GM19324 (cell line): ENCODE measurements around the gene PLA2G12A.

Source experiments
- ATAC-seq: cut with Tn5 transposase; IDR thresholded peaks from one replicate; pipeline ENCODE4 v1.9.1; 2021; ENCODE audit warnings: mild to moderate bottlenecking, moderate library complexity; ENCODE audit not compliant: unreplicated experiment, low FRiP score

Gene PLA2G12A

DNA sequence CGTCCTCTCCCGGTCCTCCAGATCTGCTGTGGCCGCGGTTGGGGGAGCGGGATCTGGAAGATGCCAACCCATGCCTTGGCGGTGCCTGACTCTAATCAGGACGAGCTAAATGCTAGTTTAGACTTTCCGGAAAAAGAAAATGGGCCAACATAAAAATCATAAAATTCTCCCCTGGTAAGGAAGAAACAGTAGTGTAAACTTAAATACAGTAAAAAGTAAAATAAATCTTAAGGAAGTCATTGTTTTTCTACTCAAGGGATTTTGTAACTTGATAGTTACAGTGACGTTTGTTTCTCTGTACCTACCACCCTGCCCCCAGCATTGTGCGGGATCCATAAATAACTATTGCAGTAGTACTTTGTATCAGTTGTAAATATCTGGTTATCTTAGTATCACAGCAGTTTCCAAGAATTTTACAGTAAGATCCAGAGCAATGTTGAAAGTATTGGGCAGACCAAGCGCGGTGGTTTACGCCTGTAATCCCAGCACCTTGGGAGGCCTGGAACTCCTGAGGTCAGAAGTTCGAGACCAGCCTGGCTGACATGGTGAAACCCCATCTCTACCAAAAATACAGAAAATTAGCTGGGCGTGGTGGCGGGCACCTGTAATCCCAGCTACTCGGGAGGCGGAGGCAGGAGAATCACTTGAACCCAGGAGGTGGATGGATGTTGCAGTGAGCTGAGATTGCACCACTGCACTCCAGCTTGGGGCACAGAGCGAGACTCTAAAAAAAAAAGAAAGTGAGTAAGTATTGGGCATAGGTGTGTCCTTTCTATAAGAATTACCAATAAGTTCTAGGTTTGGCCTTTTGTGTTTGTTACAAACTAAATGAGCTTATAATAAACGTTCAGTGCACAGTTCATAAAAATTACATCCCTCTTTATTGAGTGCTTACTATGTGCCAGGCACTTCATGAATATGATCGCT lies 1.0 kb upstream of the PLA2G12A start:
- ATAC-seq: no peak

DNA sequence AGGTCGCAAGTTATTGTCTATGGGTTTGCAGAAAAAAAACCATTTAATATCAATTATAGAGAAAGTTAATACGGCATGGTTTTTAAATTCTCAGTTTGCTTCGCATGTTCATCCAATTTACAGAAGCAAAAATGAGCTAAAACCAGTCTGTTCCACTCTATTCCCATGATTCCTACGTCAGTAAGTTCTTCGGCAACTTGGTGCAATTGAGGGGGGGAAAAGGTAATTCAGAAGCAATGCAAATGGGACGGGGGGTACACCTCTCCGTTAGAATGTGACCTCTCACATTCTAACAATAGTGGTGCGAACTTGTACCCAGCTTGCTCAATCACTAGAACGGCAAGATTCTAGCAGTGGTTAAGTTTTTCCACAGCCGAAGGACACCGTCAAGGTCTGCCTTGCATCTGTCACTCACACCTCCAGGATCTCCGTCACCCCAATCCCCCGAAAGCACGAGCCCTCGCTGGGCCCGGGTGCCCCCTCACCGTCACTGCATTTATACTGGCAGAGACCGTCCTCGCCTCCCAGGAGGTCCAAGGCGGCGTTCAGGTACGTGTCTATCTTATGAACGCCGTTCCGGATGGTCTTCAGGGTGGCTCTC lies 653 bp downstream of the PLA2G12A start:
- ATAC-seq: no peak

DNA sequence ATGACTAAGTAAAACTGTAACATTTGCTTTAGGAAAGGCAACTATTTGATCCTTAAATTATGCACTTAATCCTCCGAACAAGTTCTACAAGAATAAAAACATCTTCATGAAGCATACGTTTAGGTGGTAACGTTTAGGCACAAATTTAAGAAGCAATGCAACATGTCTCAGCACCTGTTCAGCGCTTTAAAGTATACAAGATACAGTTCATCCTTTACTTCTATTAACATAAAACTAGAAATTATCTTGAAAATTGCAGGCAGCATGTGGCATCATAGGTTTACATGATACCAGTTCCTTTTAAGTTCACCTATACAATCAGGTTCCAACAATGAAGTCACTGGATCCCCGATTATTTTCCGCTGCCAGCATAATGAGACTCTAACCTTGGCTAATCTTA lies 1.5 kb downstream of the PLA2G12A start:
- ATAC-seq: no peak

DNA sequence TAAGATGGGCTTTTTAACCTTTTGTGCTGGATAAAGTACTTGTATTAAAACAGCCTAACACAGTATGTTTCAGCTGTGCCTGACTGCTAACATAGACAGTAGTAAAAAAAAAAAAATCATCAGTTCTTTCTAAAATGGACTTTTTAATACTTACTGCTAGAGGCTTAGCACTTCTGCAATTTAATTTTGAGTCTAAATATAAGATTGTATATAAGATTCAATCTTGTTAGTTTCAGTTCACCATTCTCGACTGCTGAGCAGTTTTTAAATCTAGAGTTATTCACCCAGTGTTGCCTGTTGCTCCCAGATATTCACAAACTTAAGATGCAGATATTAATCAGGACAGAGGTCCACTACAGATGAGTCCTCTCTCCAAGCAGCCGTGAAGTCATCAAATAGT lies 6.8 kb downstream of the PLA2G12A start:
- ATAC-seq: no peak

DNA sequence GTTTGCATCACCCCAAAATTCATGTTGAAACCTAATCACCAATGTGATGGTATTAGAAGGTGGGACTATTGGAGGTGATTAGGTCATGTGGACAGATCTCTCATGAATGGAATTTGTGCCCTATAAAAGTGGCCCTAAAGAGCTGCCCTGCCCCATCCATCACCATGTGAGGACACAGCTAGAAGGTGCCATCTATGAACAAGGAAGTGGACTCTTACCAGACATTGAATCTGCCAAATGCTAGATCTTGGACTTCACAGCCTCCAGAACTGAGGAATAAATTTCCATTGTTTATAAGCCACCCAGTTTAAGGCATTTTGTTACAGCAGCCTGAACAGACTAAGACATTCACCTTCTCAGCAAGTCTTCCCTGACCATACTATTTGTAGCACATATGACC lies 7.5 kb downstream of the PLA2G12A start:
- ATAC-seq: no peak

DNA sequence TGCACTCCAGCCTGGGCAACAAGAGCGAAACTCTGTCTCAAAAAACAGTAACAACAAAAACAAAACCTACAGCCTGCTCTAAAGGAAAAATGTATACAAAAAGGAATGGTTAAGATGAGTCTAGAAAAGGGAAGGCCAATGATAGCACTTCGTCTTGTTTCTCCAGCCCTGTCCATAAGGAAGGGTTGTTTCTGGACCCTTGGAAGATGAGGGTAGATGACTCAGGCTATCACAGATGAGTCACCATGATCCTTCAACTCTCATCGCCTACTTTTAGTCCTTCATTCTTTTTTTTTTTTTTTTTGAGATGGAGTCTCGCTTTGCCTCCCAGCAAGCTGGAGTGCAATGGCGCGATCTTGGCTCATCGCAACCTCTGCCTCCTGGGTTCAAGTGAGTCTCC lies 8.8 kb downstream of the PLA2G12A start:
- no peak for ATAC-seq

DNA sequence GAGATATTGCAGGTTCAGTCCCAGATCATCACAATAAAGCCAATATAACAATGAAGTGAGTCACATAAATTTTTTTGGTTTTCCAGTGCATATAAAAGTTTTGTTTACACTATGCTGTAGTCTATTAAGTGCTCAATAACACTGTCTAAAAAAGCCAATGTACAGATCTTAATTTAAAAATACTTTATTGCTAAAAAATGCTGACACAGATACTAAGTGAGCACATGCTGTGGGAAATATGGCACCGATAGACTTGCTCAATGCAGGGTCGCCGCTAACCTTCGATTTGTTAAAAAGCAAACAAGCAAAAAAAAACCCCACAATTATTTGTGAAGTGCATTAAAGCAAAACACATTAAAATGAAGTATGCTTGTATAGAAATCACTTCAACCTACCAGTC lies 10.3 kb downstream of the PLA2G12A start:
- ATAC-seq: no peak

DNA sequence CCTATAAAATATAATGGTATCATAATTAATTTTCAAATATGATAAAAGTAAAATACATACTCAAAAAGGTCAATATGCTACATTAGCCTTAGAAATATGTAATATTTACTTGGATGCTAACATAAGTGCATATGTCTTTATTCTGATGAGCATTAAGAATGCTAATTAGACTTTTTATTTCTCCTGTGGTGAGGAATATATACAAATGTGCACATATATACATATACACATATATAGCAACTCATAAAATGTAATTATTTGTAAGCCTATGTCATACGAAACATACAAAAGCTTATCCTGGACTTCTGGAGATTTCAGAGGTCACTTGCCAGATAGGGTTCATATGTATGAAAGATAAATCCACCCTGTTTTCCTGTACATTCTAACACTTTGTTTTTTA lies 11.1 kb downstream of the PLA2G12A start:
- no peak for ATAC-seq

DNA sequence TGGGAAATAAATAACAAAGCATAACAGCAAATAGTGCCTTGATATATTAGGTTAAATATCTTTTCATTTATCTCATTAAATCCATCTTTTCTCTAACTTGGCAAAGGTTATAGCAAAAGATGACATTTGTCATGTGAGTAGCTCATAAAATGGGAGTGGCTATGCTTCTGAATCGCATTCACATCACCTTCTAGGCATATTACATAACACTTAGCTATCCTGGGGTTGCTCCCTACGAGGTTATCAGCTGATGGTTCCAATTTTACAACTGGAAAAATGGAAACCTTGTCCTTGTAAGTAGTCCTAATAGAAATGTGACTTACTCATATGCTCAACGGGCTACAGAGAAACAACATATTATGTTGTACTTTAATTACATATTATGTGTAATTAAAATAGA lies 16.4 kb downstream of the PLA2G12A start:
- no peak for ATAC-seq

DNA sequence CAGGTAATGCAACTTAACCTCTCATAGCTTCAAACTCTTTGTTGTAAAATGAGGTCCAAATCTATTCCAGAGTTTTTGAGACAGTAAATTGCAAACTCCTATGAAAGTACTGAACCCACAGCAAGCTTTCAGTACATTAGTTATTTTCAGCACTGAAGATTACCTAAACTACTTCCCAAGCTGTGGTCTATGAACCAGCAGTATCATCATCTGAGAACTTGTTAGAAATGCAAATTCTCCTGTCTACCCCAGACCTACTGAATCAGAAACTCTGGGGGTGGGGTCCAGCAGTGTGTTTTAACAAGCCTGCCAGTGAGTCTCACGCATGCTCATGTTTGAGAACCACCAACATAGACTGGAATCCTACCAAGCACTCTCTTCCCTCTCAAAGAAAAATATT lies 20.9 kb downstream of the PLA2G12A start:
- ATAC-seq: peak; percentile 75

DNA sequence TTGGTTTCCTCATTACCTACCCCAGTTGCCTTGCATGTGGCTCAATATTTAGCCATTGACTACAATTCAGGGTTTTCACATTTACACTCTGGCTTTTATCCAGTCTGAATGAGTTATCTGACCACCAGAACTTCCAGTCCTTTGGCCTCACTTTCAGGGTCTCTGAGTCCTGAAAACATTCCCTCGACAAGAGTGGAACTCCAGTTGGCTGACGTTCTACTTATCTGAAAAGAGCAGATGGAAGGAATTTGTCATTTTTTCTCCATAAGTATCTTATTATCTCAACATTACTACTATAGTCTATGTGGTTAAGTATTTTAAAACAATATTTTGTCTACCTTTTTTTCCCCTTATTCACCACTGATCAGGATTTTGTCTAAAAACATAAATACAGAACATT lies 21.4 kb downstream of the PLA2G12A start:
- ATAC-seq: no peak

DNA sequence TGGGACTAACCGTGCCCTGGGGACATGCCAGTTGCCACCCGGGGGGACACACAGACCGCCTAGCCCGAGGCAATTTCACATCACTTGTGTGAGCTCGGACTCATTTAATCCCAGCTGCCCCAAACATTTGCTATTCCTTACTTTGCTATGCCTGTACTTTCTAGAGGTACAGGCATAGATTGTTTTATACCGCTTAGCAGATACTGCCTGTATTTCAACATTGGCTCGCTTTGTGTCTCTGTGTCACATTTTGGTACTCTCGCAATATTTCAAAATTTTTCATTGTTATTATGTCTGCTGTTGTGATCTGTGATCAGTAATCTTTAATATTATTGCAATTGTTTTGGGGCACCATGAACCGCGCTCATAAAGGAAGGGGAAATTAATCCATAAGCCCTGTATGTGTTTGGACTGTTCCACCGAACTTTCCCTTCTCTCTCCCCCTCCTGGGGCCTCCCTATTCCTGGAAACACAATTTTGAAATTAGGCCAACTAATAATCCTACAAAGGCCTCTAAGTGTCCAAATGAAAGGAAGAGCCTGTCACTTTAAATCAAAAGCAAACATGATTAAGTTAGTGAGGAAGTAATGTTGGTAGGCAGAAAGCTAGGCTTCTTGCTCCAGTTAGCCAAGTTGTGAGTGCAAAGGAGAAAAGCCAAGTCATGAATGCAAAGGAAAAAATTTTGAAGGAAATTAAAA lies 26.1 kb downstream of the PLA2G12A start:
- ATAC-seq: no peak

DNA sequence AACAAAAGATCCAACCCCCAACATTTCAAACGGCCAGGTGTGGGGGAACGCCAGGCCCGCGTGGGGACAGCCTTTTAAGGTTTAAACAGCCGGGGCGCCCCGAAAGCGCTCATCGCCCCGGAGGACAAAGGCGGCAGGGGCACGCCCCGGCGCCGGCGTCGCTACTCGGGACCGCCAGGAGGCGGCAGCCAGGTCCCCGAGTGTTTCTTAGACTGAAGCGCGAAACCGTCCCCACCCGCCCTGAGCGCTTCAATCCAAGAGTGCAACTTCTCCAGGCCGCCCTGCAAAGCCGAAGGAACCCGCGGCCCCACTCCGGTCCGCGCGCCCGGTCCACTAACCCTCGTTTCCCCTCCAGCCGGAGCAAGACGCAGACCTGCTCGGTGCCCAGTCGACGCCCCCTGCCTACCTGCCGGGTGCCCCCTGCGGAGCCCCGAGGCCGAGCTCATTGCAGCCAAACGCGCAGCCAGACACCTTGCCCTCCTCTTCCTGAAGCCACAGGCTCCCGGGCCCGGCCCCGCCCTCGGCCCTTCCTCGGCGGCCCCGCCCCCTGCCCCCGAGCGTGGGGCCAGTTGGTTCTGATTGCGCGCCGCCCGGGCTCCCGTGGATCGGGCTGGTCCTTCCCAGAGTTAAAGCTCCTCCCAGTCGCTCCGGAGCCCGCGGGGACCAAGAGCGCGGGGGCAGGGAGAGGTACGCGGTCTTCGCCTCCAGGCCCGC lies 26.8 kb downstream of the PLA2G12A start, which contains the start of gene CASP6:
TSS of gene CASP6 (minus strand) at position 496 of the 714 bp plus-strand sequence. CDS start at position 446, 50 bp downstream.
- ATAC-seq: peak; percentile 88

DNA sequence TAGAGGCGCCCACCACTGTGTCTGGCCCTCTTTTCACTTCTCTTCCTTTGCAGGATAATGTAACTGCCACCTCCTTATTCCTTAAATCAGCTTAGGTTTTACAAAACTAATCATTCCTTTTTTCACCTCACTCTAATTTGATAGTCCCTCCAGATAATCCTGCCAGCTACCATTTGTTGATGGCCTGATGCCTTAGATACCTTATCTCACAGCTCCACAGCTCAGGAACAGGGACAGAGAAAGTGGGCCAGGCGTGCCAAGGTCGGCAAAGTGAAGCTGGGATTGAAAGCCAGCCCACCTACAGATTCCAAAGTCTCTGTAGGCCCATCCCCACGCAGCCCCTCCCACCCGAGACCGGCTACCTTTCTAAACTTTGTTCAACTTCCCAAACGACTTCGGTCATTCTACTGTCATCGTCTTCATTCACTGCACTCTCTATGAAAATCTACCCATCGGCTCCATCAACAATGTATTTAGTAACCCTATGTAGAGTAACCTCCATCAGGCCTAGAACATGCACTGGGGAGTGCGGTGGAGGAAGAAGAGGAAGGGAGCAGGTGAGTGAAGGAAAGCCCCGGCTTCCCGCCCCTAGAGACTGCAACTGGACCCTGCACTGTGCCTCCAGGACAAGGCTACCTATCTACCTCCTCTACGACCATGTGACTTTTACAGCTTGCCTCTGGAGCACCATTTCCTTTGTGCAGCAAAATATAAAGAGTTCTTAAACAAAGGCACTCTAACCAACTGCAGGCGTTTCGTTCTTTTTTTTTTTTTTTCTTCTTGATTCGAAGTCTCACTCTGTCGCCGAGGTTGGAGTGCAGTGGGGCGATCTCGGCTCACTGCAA lies 28.1 kb downstream of the PLA2G12A start:
- ATAC-seq: no peak

DNA sequence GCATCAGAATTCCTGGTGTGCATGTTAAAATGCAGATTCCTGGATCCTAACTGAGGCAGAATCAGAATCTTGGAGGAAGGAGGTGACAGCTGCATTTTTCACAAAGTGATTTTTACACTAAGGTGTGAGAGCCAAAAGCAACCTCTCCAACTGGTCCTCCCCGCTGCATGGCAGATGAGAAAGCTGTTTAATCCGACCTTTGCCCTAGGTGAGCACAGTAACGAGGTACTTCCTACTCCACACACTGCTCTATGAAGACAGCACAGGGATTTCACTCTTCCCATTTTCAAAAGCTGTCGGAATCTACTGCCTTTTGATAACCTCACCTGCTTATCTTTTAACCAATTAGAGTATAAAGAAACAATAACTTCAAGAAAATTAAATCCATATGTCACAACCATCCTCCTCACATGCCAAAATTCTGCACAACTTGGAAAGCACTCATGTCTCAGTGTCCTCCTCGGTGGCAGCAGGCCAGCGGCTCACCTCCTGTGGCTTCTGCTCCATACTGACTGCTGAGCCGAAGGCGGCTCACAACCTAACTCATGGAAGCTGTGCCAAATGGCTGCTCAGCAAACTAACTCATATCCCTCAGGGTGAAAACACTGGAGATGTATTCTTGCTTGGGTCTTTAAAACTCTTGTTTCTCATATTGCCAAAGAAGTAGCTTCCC lies 30.2 kb downstream of the PLA2G12A start:
- ATAC-seq: no peak

DNA sequence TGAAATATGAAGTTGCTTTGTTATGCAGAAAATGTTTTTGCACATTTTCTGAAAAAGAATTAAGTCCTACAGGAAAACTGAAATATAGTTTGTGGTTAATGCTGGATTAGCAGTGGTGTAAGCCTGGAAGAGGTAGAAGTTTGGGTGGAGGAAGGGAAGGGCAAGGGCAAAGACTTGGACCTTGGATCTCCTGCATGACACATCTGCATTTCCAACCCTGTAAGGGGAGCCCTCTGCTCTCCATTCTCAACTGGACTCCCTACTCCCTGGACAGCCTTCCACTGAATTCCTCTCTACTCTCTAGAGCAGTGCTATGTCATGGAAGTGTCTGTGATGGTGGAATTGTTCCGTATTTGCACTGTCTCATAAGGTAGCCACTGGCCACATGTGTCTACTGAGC lies 31.2 kb downstream of the PLA2G12A start:
- ATAC-seq: no peak

DNA sequence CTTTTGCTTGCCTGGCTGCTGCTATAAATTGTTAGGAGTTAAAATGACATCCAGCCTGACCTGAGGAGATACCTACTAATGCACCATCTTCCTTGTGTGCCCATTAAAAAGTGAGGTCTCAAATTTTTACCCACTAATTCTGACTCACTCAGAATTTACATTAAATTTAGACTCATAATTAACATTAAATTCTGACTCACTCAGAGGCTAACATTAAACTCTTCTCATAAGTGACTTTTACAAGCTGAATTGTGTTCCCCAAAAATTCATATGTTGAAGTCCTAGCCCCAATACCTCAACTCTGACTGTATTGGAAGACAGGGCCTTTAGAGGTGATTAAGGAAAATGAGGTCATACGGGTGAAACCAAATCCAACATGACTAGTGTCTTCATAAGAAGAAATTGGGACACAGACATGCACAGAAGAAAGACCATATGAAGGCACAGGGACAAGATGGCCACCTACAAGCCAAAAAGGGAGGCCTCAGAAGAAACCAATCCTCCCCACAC lies 38.4 kb downstream of the PLA2G12A start:
- no peak for ATAC-seq

DNA sequence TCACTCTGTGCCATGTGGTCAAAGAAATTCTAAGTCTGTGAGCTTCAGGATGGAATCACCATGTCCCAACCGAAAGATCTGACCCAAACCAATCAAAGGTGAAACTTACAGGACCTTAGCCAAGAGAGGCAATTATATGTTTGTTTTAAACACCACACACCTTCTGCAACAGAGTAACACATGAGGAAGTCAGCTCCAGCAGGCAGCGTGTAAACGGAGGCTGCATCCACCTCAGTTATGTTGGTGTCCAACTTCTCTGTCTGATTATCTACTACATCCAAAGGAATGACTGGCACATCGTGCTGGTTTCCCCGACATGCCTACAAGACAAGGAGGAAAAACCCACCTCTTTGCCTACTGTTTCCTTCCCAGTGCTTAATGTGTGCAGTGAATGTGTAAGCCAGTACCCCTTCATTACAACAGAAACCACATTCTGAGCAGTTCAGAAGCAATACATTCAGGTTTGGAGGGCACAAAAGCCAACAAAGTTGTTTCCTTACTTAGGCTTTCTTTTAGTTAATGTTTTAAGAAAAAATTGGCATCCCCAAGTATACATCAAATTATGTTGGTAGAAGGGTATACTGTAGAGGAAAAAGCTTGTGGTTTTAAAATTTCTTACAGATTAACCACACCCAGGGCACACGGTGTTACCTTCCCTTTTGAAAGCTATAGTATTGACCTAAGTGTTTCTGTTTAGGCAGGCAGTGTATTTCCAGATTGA lies 39.0 kb downstream of the PLA2G12A start:
- peak; percentile 84 for ATAC-seq
